ENCODE data around the gene SSBP3. TPM values are rescaled to one million over a fixed set of nuclear protein-coding genes. Genes with fewer than 3 reads are reported as not detected.

SSBP3 gene
- total RNA-seq, 4 donors from 2014 or later: 28.7 to 162 (median 37.0) TPM

- WGBS, 2 donors (ENCODE audit: low coverage in 1 of 2): 47% methylated on average over 7 of the region's 7 CpGs; no CpG with 5 or more reads in 1 of the 2 donors
- H3K27me3 ChIP-seq: no peaks in the 10 kb centered on the region
- TF ChIP-seq, protein P1, sequence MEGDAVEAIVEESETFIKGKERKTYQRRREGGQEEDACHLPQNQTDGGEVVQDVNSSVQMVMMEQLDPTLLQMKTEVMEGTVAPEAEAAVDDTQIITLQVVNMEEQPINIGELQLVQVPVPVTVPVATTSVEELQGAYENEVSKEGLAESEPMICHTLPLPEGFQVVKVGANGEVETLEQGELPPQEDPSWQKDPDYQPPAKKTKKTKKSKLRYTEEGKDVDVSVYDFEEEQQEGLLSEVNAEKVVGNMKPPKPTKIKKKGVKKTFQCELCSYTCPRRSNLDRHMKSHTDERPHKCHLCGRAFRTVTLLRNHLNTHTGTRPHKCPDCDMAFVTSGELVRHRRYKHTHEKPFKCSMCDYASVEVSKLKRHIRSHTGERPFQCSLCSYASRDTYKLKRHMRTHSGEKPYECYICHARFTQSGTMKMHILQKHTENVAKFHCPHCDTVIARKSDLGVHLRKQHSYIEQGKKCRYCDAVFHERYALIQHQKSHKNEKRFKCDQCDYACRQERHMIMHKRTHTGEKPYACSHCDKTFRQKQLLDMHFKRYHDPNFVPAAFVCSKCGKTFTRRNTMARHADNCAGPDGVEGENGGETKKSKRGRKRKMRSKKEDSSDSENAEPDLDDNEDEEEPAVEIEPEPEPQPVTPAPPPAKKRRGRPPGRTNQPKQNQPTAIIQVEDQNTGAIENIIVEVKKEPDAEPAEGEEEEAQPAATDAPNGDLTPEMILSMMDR (IDR thresholded peaks at IDR 0.05): no peak
- no peak for TF ChIP-seq POLR2AphosphoS5 (IDR thresholded peaks at IDR 0.05)
- TF ChIP-seq POLR2A (IDR thresholded peaks at IDR 0.05): no peak
- no peak for TF ChIP-seq EP300 (IDR thresholded peaks at IDR 0.05; ENCODE audit: low read depth)
- no peak overlapping the region for H3K4me3 ChIP-seq
- no peaks in the 10 kb centered on the region for H3K36me3 ChIP-seq
- intact Hi-C loops (cut with DNase I; ENCODE audit: low total_unique reads): loop anchor here (10.0 kb wide), 1 partner anchor 63 kb away; no protein-coding TSS in a partner anchor
- H3K27ac ChIP-seq: peak overlapping the region in 1 of 4 donors; percentile 0
- H3K4me1 ChIP-seq: peaks cover 29 to 68% (median 46%) of the 10 kb centered on the region in 4 donors
- no peaks in the 10 kb centered on the region for H3K9me3 ChIP-seq
- in situ Hi-C loops (cut with MboI; ENCODE audit: low pct_ligation_motif_present in 1 of 4, low pct_unique_long_range_greater_than_20kb in 1 of 4, low sequenced_read_pairs in 3 of 4): no loop called here
- DNase-seq: no peak
These were observed 68.3 kb downstream of the SSBP3 start for GRCh38 chr1:54337928-54338327.

GRCh38 chr1:54337034-54337433 is 69.2 kb downstream of the SSBP3 start:
- H3K9me3 ChIP-seq: no peaks in the 10 kb centered on the region
- TF ChIP-seq, protein P1 (IDR thresholded peaks at IDR 0.05): no peak
- TF ChIP-seq POLR2A (IDR thresholded peaks at IDR 0.05) (no peak), POLR2AphosphoS5 (IDR thresholded peaks at IDR 0.05) (no peak), EP300 (IDR thresholded peaks at IDR 0.05; ENCODE audit: low read depth) (no peak)
- peaks cover 20 to 68% (median 43%) of the 10 kb centered on the region in 4 donors for H3K4me1 ChIP-seq
- peak overlapping the region in 2 of 4 donors; percentile 87 to 90 for H3K27ac ChIP-seq
- H3K4me3 ChIP-seq: no peak overlapping the region
- DNase-seq: no peak
- intact Hi-C loops (cut with DNase I; ENCODE audit: low total_unique reads) (loop anchor here (10.0 kb wide), 1 partner anchor 62 kb away; no protein-coding TSS in a partner anchor), in situ Hi-C loops (cut with MboI; ENCODE audit: low pct_ligation_motif_present in 1 of 4, low pct_unique_long_range_greater_than_20kb in 1 of 4, low sequenced_read_pairs in 3 of 4) (no loop called here)
- H3K27me3 ChIP-seq: no peaks in the 10 kb centered on the region
- no peaks in the 10 kb centered on the region for H3K36me3 ChIP-seq
- WGBS, 2 donors (ENCODE audit: low coverage in 1 of 2): 97% methylated on average over 7 of the region's 7 CpGs; no CpG with 5 or more reads in 1 of the 2 donors

GRCh38 chr1:54336116-54336515 is 70.1 kb downstream of the SSBP3 start:
- no peaks in the 10 kb centered on the region for H3K36me3 ChIP-seq
- intact Hi-C loops (cut with DNase I; ENCODE audit: low total_unique reads) (loop anchor here (10.0 kb wide), 1 partner anchor 61 kb away; no protein-coding TSS in a partner anchor), in situ Hi-C loops (cut with MboI; ENCODE audit: low pct_ligation_motif_present in 1 of 4, low pct_unique_long_range_greater_than_20kb in 1 of 4, low sequenced_read_pairs in 3 of 4) (no loop called here)
- no peak overlapping the region for H3K4me3 ChIP-seq
- H3K27me3 ChIP-seq: no peaks in the 10 kb centered on the region
- H3K9me3 ChIP-seq: no peaks in the 10 kb centered on the region
- H3K4me1 ChIP-seq: peaks cover 23 to 68% (median 40%) of the 10 kb centered on the region in 4 donors
- 60 to 79% methylated on average over 2 to 5 of the region's 5 CpGs for WGBS, 2 donors (ENCODE audit: low coverage in 1 of 2)
- peak overlapping the region; percentile 80 to 90 (median 85) for H3K27ac ChIP-seq
- DNase-seq: no peak
- no peak for TF ChIP-seq POLR2AphosphoS5 (IDR thresholded peaks at IDR 0.05)
- no peak for TF ChIP-seq EP300 (IDR thresholded peaks at IDR 0.05; ENCODE audit: low read depth)
- no peak for TF ChIP-seq POLR2A (IDR thresholded peaks at IDR 0.05)
- TF ChIP-seq, protein P1 (IDR thresholded peaks at IDR 0.05): no peak

GRCh38 chr1:54335755-54336108 is 70.5 kb downstream of the SSBP3 start:
- intact Hi-C loops (cut with DNase I; ENCODE audit: low total_unique reads): loop anchor here (10.0 kb wide), 1 partner anchor 61 kb away; no protein-coding TSS in a partner anchor

More at GRCh38 chr1:54335755-54336108, 70.5 kb downstream of the SSBP3 start:
- no peak for TF ChIP-seq EP300 (IDR thresholded peaks at IDR 0.05; ENCODE audit: low read depth)
- TF ChIP-seq POLR2AphosphoS5 (IDR thresholded peaks at IDR 0.05): peak; percentile 32 to 65 (median 33)
- Histone ChIP-seq H3K4me1 (peaks cover 23 to 69% (median 40%) of the 10 kb centered on the region in 4 donors), H3K27me3 (no peaks in the 10 kb centered on the region), H3K36me3 (no peaks in the 10 kb centered on the region), H3K9me3 (no peaks in the 10 kb centered on the region), H3K4me3 (no peak overlapping the region), H3K27ac (peak overlapping the region; percentile 80 to 90 (median 85))
- in situ Hi-C loops (cut with MboI; ENCODE audit: low pct_ligation_motif_present in 1 of 4, low pct_unique_long_range_greater_than_20kb in 1 of 4, low sequenced_read_pairs in 3 of 4): no loop called here
- peak; percentile 48 for DNase-seq
- 76 to 82% methylated on average over 2 to 7 of the region's 7 CpGs for WGBS, 2 donors (ENCODE audit: low coverage in 1 of 2)
